BE2C (cell line): ENCODE data around the gene LAMA2.

Experiments
- DNase-seq: peaks from one replicate; pipeline ENCODE4 v3.0.0-alpha.2; 2020
- H3K27me3 ChIP-seq: fragments of 250-450 bp; sonication (Bioruptor Pico); 2 replicates; pipeline ENCODE4 v1.5.1; 2020; ENCODE audit warnings: mild to moderate bottlenecking
- H3K36me3 ChIP-seq: fragments of 250-450 bp; sonication (Bioruptor Pico); 2 replicates; pipeline ENCODE4 v1.5.1; 2020; ENCODE audit warnings: mild to moderate bottlenecking
- H3K4me1 ChIP-seq: fragments of 250-450 bp; sonication (Bioruptor Pico); 2 replicates; pipeline ENCODE4 v1.5.1; 2020
- H3K4me3 ChIP-seq: 2 replicates; pipeline ENCODE4 v1.5.1; 2011; ENCODE audit warnings: low read depth, low read length
- H3K9me3 ChIP-seq: fragments of 250-450 bp; sonication (Bioruptor Pico); 2 replicates; pipeline ENCODE4 v1.5.1; 2020
- CTCF ChIP-seq: IDR thresholded peaks from 2 replicates; pipeline ENCODE4 v1.5.1; 2012; ENCODE audit warnings: mild to moderate bottlenecking, low read depth, low read length

LAMA2 gene

DNA sequence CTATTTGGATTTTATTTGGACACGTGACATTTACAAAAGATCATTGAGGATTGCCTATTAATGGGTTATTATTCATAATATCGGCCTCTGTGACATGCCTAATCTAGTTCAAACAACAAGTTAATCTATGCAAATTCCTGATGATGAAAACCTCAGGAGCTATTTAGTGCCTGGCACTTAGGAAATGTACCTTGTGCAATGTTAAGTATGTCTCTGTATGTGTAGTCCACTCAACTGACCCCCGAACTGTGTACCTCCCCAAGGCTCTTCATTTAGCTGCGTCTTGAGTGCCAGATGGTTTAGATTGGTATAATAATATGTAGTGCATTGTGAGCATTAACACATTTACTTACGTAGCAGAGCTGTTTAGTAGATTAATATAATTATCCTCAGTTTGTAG lies 6.9 kb downstream of the LAMA2 start:
- H3K27me3 ChIP-seq: no peaks in the 10 kb centered on the region
- H3K4me3 ChIP-seq: no peak overlapping the region
- no peaks in the 10 kb centered on the region for H3K4me1 ChIP-seq
- TF ChIP-seq CTCF: no peak
- no peaks in the 10 kb centered on the region for H3K36me3 ChIP-seq
- no peaks in the 10 kb centered on the region for H3K9me3 ChIP-seq
- no peak for DNase-seq

DNA sequence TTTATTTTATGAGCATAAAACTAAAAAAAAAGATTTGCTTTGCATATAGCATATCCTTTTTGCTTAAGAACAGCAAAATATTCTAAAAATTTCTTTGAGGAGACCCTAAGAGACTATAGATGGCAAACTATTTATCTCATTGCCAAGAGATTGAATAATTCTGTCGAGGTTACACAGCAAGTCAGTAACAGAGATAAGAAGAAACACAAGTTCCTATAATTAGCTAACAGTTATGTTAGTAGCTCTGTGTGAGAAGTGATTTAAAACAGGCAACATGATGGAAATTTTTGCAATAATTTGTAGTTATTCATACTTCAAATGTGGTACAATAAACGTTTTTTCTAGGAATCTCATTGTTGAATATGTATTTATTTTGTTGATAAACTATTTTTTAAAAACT lies 9.1 kb downstream of the LAMA2 start:
- TF ChIP-seq CTCF: no peak

GRCh38 chr6:128899341-128900050 lies 16.6 kb downstream of the LAMA2 start:
- Histone ChIP-seq H3K27me3 (no peaks in the 10 kb centered on the region), H3K4me3 (no peak overlapping the region), H3K4me1 (no peaks in the 10 kb centered on the region), H3K9me3 (no peaks in the 10 kb centered on the region), H3K36me3 (no peaks in the 10 kb centered on the region)
- no peak for TF ChIP-seq CTCF
- no peak for DNase-seq

More for the DNA sequence above, 9.1 kb downstream of the LAMA2 start:
- H3K27me3 ChIP-seq: no peaks in the 10 kb centered on the region
- no peaks in the 10 kb centered on the region for H3K4me1 ChIP-seq
- no peaks in the 10 kb centered on the region for H3K36me3 ChIP-seq
- DNase-seq: no peak
- no peak overlapping the region for H3K4me3 ChIP-seq
- no peaks in the 10 kb centered on the region for H3K9me3 ChIP-seq

- Histone ChIP-seq H3K4me3 (no peak overlapping the region), H3K9me3 (no peaks in the 10 kb centered on the region), H3K4me1 (no peaks in the 10 kb centered on the region), H3K36me3 (no peaks in the 10 kb centered on the region), H3K27me3 (no peaks in the 10 kb centered on the region)
- DNase-seq: no peak
- no peak for TF ChIP-seq CTCF
These were observed 20.8 kb downstream of the LAMA2 start for GRCh38 chr6:128903715-128904114.

DNA sequence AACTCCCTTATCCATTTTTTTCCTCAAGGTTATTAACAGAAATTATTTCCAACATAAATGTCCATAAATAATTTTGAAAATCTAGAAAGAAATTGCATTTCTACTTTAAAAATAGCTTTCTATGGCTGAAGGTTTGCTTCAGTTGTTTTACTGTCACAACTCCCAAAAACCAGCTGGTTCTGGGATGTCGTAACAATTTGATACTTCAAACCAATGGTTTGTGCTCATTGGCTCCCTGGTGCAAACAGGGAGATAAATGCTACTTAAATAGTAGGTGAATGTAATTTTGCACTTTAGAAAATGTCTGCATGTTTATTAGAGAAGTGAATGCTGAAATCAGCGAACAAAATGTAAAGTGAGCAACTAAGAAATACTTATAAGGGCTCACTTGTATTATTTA lies 31.1 kb downstream of the LAMA2 start:
- Histone ChIP-seq H3K36me3 (no peaks in the 10 kb centered on the region), H3K27me3 (no peaks in the 10 kb centered on the region), H3K9me3 (no peaks in the 10 kb centered on the region), H3K4me1 (no peaks in the 10 kb centered on the region), H3K4me3 (no peak overlapping the region)
- no peak for DNase-seq
- TF ChIP-seq CTCF: no peak

- no peak for DNase-seq
- Histone ChIP-seq H3K27me3 (no peaks in the 10 kb centered on the region), H3K36me3 (no peaks in the 10 kb centered on the region), H3K4me3 (no peak overlapping the region), H3K4me1 (no peaks in the 10 kb centered on the region), H3K9me3 (no peaks in the 10 kb centered on the region)
- TF ChIP-seq CTCF: no peak
These were observed 35.9 kb downstream of the LAMA2 start for GRCh38 chr6:128918886-128919285.
